Thyroid gland (tissue), 4 donors: ENCODE results near the gene GPRC5A. TPM values are rescaled to one million over a fixed set of nuclear protein-coding genes. Genes with fewer than 3 reads are reported as not detected.

Experiments
- DNase-seq, 2 donors: peaks; one replicate each; pipeline ENCODE4 v3.0.0-alpha.2; 2019
- H3K27ac ChIP-seq, 3 donors: fragments of 200-600 bp; sonication (generic); 1 replicate in 2 of 3; 2 replicates in 1 of 3; pipeline ENCODE4 v1.5.1; 2016 to 2019; ENCODE audit warnings: mild to moderate bottlenecking in 1 of 3, moderate library complexity in 1 of 3
- H3K27me3 ChIP-seq: fragments of 200-600 bp; sonication (generic); one replicate; pipeline ENCODE4 v1.5.1; 2019
- H3K36me3 ChIP-seq, 2 donors: fragments of 200-600 bp; sonication (generic); one replicate each; pipeline ENCODE4 v1.5.1; 2016 to 2019
- H3K4me1 ChIP-seq, 2 donors: fragments of 200-600 bp; sonication (generic); one replicate each; pipeline ENCODE4 v1.5.1; 2017 to 2019
- H3K4me3 ChIP-seq, 3 donors: fragments of 200-600 bp; sonication (generic); replicated peaks in 1 of 3; 1 replicate in 2 of 3; 2 replicates in 1 of 3; pipeline ENCODE4 v1.5.1; 2016; ENCODE audit warnings: mild to moderate bottlenecking in 1 of 3
- H3K9me3 ChIP-seq: fragments of 200-600 bp; sonication (generic); one replicate; pipeline ENCODE4 v1.5.1; 2017
- CTCF ChIP-seq, 6 experiments: fragments of 200-600 bp in 3 of 6; fragments of 450-650 bp in 3 of 6; sonication (generic) in 3 of 6; IDR thresholded peaks; one replicate each; pipeline ENCODE4 v1.5.1; 2016 to 2019; ENCODE audit warnings: antibody characterized with exemption in 6 of 6, mild to moderate bottlenecking in 2 of 6, inconsistent platforms in 1 of 6, moderate library complexity in 1 of 6
- POLR2A ChIP-seq, 2 donors: fragments of 450-650 bp; IDR thresholded peaks; one replicate each; pipeline ENCODE4 v1.6.1; 2017; ENCODE audit warnings: antibody characterized with exemption in 2 of 2, mild to moderate bottlenecking in 2 of 2, moderate library complexity in 1 of 2
- WGBS, 2 donors: methylation state at CpG; one replicate each; pipeline ENCODE4 v1.1.5; 2017; 5-methylcytosine and 5-hydroxymethylcytosine counted together
- intact Hi-C: fragments of 100-400 bp; cut with DNase I; formaldehyde crosslinking; loops from one replicate; pipeline ENCODE4 v1.15.1; 2023
- total RNA-seq, 4 donors: library from RNA; depleted of rRNA; stranded (reverse); fragments of >200 nt; gene quantifications; one replicate each; pipeline ENCODE4 v1.2.3, GENCODE V29; 2016

GPRC5A gene
- total RNA-seq, 4 donors from 2014 or later, result 107 to 207 (median 128) TPM

GRCh38 chr12:12891881-12892355 is 556 bp downstream of the GPRC5A start:
- TF ChIP-seq POLR2A (IDR thresholded peaks at IDR 0.05) (no peak), CTCF (IDR thresholded peaks at IDR 0.05) (no peak)
- peak; percentile 43 to 48 for DNase-seq
- Histone ChIP-seq H3K27ac (peak overlapping the region; percentile 88 to 98 (median 94)), H3K4me3 (peak overlapping the region; percentile 27 to 47 (median 38)), H3K36me3 (no peaks in the 10 kb centered on the region), H3K27me3 (no peaks in the 10 kb centered on the region), H3K9me3 (no peaks in the 10 kb centered on the region), H3K4me1 (peaks cover 18 to 25% of the 10 kb centered on the region in 2 donors)
- intact Hi-C loops, result loop anchor here (5.0 to 10.0 kb wide), 2 partner anchors 55 to 167 kb away; no protein-coding TSS in a partner anchor
- 11 to 14% methylated on average over 7 of the region's 7 CpGs for WGBS, 2 donors

DNA sequence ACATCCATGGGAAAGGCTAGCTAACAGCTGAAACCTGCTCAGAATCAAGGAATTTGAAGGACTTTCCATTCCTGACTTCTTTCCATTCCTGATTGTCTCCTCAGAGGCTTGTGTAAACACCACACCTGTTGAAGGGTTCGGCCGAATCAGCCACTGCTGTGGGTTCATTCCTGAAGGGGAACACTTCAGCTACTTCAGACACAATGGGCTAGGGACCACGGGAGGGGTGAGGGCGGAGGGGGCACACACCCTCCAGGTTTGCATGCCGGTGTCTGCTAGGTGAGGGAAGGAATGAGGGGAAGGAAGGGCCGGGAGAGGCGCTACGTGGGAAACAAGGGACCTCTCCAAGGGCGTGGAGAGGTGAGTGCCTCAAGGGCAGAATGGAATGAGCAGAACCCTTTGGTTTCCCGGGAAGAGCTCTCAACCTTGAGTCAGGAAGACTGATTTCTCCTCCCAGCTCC is 1.3 kb downstream of the GPRC5A start:
- Histone ChIP-seq H3K9me3 (no peaks in the 10 kb centered on the region), H3K27me3 (no peaks in the 10 kb centered on the region), H3K4me3 (peak overlapping the region; percentile 27 to 47 (median 38)), H3K4me1 (peaks cover 18 to 25% of the 10 kb centered on the region in 2 donors), H3K27ac (peak overlapping the region; percentile 88 to 98 (median 94)), H3K36me3 (no peaks in the 10 kb centered on the region)
- intact Hi-C loops, result loop anchor here (5.0 to 10.0 kb wide), 2 partner anchors 55 to 168 kb away; no protein-coding TSS in a partner anchor
- whole genome bisulfite sequencing, 2 donors, result 24 to 28% methylated on average over 10 of the region's 10 CpGs
- no peak for TF ChIP-seq CTCF (IDR thresholded peaks at IDR 0.05)
- peak in 1 of 2 donors; percentile 71 for TF ChIP-seq POLR2A (IDR thresholded peaks at IDR 0.05)
- DNase-seq, result peak; percentile 83 to 91

GRCh38 chr12:12893438-12893837 is 2.1 kb downstream of the GPRC5A start:
- no peak for DNase-seq
- intact Hi-C loops, result loop anchor here (5.0 to 10.0 kb wide), 2 partner anchors 56 to 169 kb away; no protein-coding TSS in a partner anchor
- peaks cover 21 to 32% of the 10 kb centered on the region in 2 donors for H3K4me1 ChIP-seq

GRCh38 chr12:12896260-12896659 is 4.9 kb downstream of the GPRC5A start:
- no peaks in the 10 kb centered on the region for H3K9me3 ChIP-seq
- H3K27ac ChIP-seq, result peak overlapping the region in 2 of 3 donors; percentile 36 to 53
- no peaks in the 10 kb centered on the region for H3K27me3 ChIP-seq
- intact Hi-C loops, result loop anchor here (10.0 kb wide), 1 partner anchor 171 kb away; no protein-coding TSS in a partner anchor
- TF ChIP-seq CTCF (IDR thresholded peaks at IDR 0.05), result no peak
- DNase-seq, result no peak
- peaks cover 42 to 49% of the 10 kb centered on the region in 2 donors for H3K4me1 ChIP-seq
- no peaks in the 10 kb centered on the region for H3K36me3 ChIP-seq
- 80 to 84% methylated on average over 2 of the region's 2 CpGs for WGBS, 2 donors
- no peak overlapping the region for H3K4me3 ChIP-seq

More at GRCh38 chr12:12893438-12893837, 2.1 kb downstream of the GPRC5A start:
- H3K36me3 ChIP-seq, result no peaks in the 10 kb centered on the region
- H3K4me3 ChIP-seq, result peak overlapping the region in 2 of 3 donors; percentile 38 to 47
- H3K27ac ChIP-seq, result peak overlapping the region; percentile 88 to 98 (median 94)
- H3K9me3 ChIP-seq, result no peaks in the 10 kb centered on the region
- TF ChIP-seq CTCF (IDR thresholded peaks at IDR 0.05) (no peak), POLR2A (IDR thresholded peaks at IDR 0.05) (no peak)
- no peaks in the 10 kb centered on the region for H3K27me3 ChIP-seq
- 60 to 67% methylated on average over 5 of the region's 5 CpGs for WGBS, 2 donors

GRCh38 chr12:12897302-12897701 is 5.9 kb downstream of the GPRC5A start:
- H3K27ac ChIP-seq, result peak overlapping the region in 1 of 3 donors; percentile 92
- no peak overlapping the region for H3K4me3 ChIP-seq
- WGBS, 2 donors, result 85 to 94% methylated on average over 6 of the region's 6 CpGs
- H3K9me3 ChIP-seq, result no peaks in the 10 kb centered on the region
- peaks cover 50 to 59% of the 10 kb centered on the region in 2 donors for H3K4me1 ChIP-seq
- DNase-seq, result no peak
- no peaks in the 10 kb centered on the region for H3K36me3 ChIP-seq
- no peaks in the 10 kb centered on the region for H3K27me3 ChIP-seq
- intact Hi-C loops, result loop anchor here (10.0 kb wide), 1 partner anchor 173 kb away; no protein-coding TSS in a partner anchor
- TF ChIP-seq POLR2A (IDR thresholded peaks at IDR 0.05) (no peak), CTCF (IDR thresholded peaks at IDR 0.05) (no peak)
